PFSK-1 (cell line): Measurements from ENCODE around the gene DNAH1.

Source experiments
- SIN3A ChIP-seq: IDR thresholded peaks from 2 replicates; pipeline ENCODE4 v1.6.1; 2012; ENCODE audit warnings: mild to moderate bottlenecking, low read length, moderate library complexity, borderline replicate concordance; ENCODE audit not compliant: insufficient read depth
- TAF1 ChIP-seq: IDR thresholded peaks from 2 replicates; pipeline ENCODE4 v1.6.1; 2012; ENCODE audit warnings: low read length, control low read depth, borderline replicate concordance; ENCODE audit not compliant: insufficient read depth

- TF ChIP-seq TAF1, result no peak
- no peak for TF ChIP-seq SIN3A
These were observed 23.5 kb downstream of the DNAH1 start for GRCh38 chr3:52339612-52340011.
